Measurements from ENCODE around the gene TTLL5. TPM values are rescaled to one million over a fixed set of nuclear protein-coding genes. Genes with fewer than 3 reads are reported as not detected.
A peak's percentile ranks its signal among the peaks of the same experiment; 100 is the strongest.
"Not testable (repeated sequence)": the region's sequence is repeated elsewhere in the genome, so short reads cannot be mapped to it uniquely, and the experiment has no call there.

The TTLL5 gene
- total RNA-seq, 2 donors from 2014 or later = 14.6 to 15.3 TPM

- H3K4me3 Mint-ChIP-seq = no peak overlapping the region
- H3K4me1 Mint-ChIP-seq (ENCODE audit: low read depth) = peaks cover 25% of the 10 kb centered on the region
- H3K36me3 Mint-ChIP-seq (ENCODE audit: insufficient read depth in 2 of 2) = peaks cover 2% of the 10 kb centered on the region in 2 donors
- H3K27me3 Mint-ChIP-seq (ENCODE audit: low read depth) = no peaks in the 10 kb centered on the region
- no peak for DNase-seq
- ATAC-seq (replicated peaks in 1 of 2) = no peak
- no peaks in the 10 kb centered on the region for H3K9me3 Mint-ChIP-seq
- H3K27ac Mint-ChIP-seq = no peak overlapping the region
Observed at GRCh38 chr14:75657331-75657730, 3.7 kb upstream of the TTLL5 start.

- Mint-ChIP-seq H3K36me3 (ENCODE audit: insufficient read depth in 2 of 2) (no peaks in the 10 kb centered on the region), H3K4me1 (ENCODE audit: low read depth) (peaks cover 24% of the 10 kb centered on the region), H3K4me3 (no peak overlapping the region), H3K9me3 (no peaks in the 10 kb centered on the region), H3K27ac (peak overlapping the region; percentile 15), H3K27me3 (ENCODE audit: low read depth) (no peaks in the 10 kb centered on the region)
- DNase-seq (no peak), ATAC-seq (replicated peaks in 1 of 2) (no peak)
Observed at GRCh38 chr14:75658957-75659356, 2.1 kb upstream of the TTLL5 start.

- DNase-seq (no peak), ATAC-seq (replicated peaks in 1 of 2) (no peak)
- H3K36me3 Mint-ChIP-seq (ENCODE audit: insufficient read depth in 2 of 2) = no peaks in the 10 kb centered on the region
- H3K27me3 Mint-ChIP-seq (ENCODE audit: low read depth) = no peaks in the 10 kb centered on the region
- peak overlapping the region; percentile 96 to 100 for H3K4me3 Mint-ChIP-seq
- H3K27ac Mint-ChIP-seq = peak overlapping the region; percentile 98
- peaks cover 20% of the 10 kb centered on the region for H3K4me1 Mint-ChIP-seq (ENCODE audit: low read depth)
- H3K9me3 Mint-ChIP-seq = no peaks in the 10 kb centered on the region
Observed at GRCh38 chr14:75660238-75660629, 812 bp upstream of the TTLL5 start.

GRCh38 chr14:75661499-75661814, 411 bp downstream of the TTLL5 start:
- ATAC-seq (replicated peaks in 1 of 2) (no peak), DNase-seq (no peak)
- H3K9me3 Mint-ChIP-seq = no peaks in the 10 kb centered on the region
- no peaks in the 10 kb centered on the region for H3K36me3 Mint-ChIP-seq (ENCODE audit: insufficient read depth in 2 of 2)
- no peaks in the 10 kb centered on the region for H3K27me3 Mint-ChIP-seq (ENCODE audit: low read depth)
- H3K4me1 Mint-ChIP-seq (ENCODE audit: low read depth) = peaks cover 20% of the 10 kb centered on the region
- H3K27ac Mint-ChIP-seq = peak overlapping the region; percentile 98
- H3K4me3 Mint-ChIP-seq = peak overlapping the region; percentile 96 to 100

GRCh38 chr14:75662966-75663365, 1.9 kb downstream of the TTLL5 start:
- peaks cover 20% of the 10 kb centered on the region for H3K4me1 Mint-ChIP-seq (ENCODE audit: low read depth)
- no peak overlapping the region for H3K27ac Mint-ChIP-seq
- no peak for ATAC-seq (replicated peaks in 1 of 2)
- H3K9me3 Mint-ChIP-seq = no peaks in the 10 kb centered on the region
- H3K36me3 Mint-ChIP-seq (ENCODE audit: insufficient read depth in 2 of 2) = no peaks in the 10 kb centered on the region
- H3K4me3 Mint-ChIP-seq = peak overlapping the region in 1 of 2 donors; percentile 56
- H3K27me3 Mint-ChIP-seq (ENCODE audit: low read depth) = no peaks in the 10 kb centered on the region
- DNase-seq = no peak

GRCh38 chr14:75667099-75667765, 6.2 kb downstream of the TTLL5 start:
- ATAC-seq (replicated peaks in 1 of 2) (no peak), DNase-seq (no peak)
- peaks cover 12% of the 10 kb centered on the region for H3K4me1 Mint-ChIP-seq (ENCODE audit: low read depth)
- H3K4me3 Mint-ChIP-seq = no peak overlapping the region
- no peaks in the 10 kb centered on the region for H3K9me3 Mint-ChIP-seq
- H3K27me3 Mint-ChIP-seq (ENCODE audit: low read depth) = no peaks in the 10 kb centered on the region
- peaks cover 0 to 18% of the 10 kb centered on the region in 2 donors for H3K36me3 Mint-ChIP-seq (ENCODE audit: insufficient read depth in 2 of 2)
- H3K27ac Mint-ChIP-seq = no peak overlapping the region

GRCh38 chr14:75672605-75673192, 11.7 kb downstream of the TTLL5 start:
- Mint-ChIP-seq H3K9me3 (peaks cover 2% of the 10 kb centered on the region in 2 donors), H3K4me3 (peak overlapping the region in 1 of 2 donors; percentile 12), H3K27ac (no peak overlapping the region), H3K27me3 (ENCODE audit: low read depth) (no peaks in the 10 kb centered on the region), H3K4me1 (ENCODE audit: low read depth) (peaks cover 24% of the 10 kb centered on the region), H3K36me3 (ENCODE audit: insufficient read depth in 2 of 2) (peaks cover 2 to 25% of the 10 kb centered on the region in 2 donors)
- DNase-seq (no peak), ATAC-seq (replicated peaks in 1 of 2) (peak in 1 of 2 donors; percentile 51)

- Mint-ChIP-seq H3K9me3 (peaks cover 2% of the 10 kb centered on the region in 2 donors), H3K4me3 (peak overlapping the region; percentile 1 to 53), H3K36me3 (ENCODE audit: insufficient read depth in 2 of 2) (peaks cover 2 to 26% of the 10 kb centered on the region in 2 donors), H3K27me3 (ENCODE audit: low read depth) (no peaks in the 10 kb centered on the region), H3K27ac (peak overlapping the region; percentile 69), H3K4me1 (ENCODE audit: low read depth) (peaks cover 24% of the 10 kb centered on the region)
- ATAC-seq (replicated peaks in 1 of 2) = peak; percentile 92
- DNase-seq = no peak
Observed at GRCh38 chr14:75673345-75674035, 12.4 kb downstream of the TTLL5 start.

GRCh38 chr14:75675265-75675960, 14.4 kb downstream of the TTLL5 start:
- no peak overlapping the region for H3K4me3 Mint-ChIP-seq
- H3K27ac Mint-ChIP-seq = no peak overlapping the region
- peaks cover 2% of the 10 kb centered on the region in 2 donors for H3K9me3 Mint-ChIP-seq
- no peak for ATAC-seq (replicated peaks in 1 of 2)
- DNase-seq = no peak
- no peaks in the 10 kb centered on the region for H3K27me3 Mint-ChIP-seq (ENCODE audit: low read depth)
- H3K4me1 Mint-ChIP-seq (ENCODE audit: low read depth) = peaks cover 24% of the 10 kb centered on the region
- peaks cover 2 to 16% of the 10 kb centered on the region in 2 donors for H3K36me3 Mint-ChIP-seq (ENCODE audit: insufficient read depth in 2 of 2)

- Mint-ChIP-seq H3K9me3 (no peaks in the 10 kb centered on the region), H3K27ac (no peak overlapping the region), H3K27me3 (ENCODE audit: low read depth) (no peaks in the 10 kb centered on the region), H3K4me1 (ENCODE audit: low read depth) (peaks cover 13% of the 10 kb centered on the region), H3K4me3 (no peak overlapping the region), H3K36me3 (ENCODE audit: insufficient read depth in 2 of 2) (peaks cover 3 to 6% of the 10 kb centered on the region in 2 donors)
- ATAC-seq (replicated peaks in 1 of 2) = no peak
- no peak for DNase-seq
Observed at GRCh38 chr14:75685910-75686309, 24.9 kb downstream of the TTLL5 start.

GRCh38 chr14:75689012-75689411, 28.0 kb downstream of the TTLL5 start:
- Mint-ChIP-seq H3K36me3 (ENCODE audit: insufficient read depth in 2 of 2) (peaks cover 8 to 18% of the 10 kb centered on the region in 2 donors), H3K4me3 (no peak overlapping the region), H3K9me3 (peaks cover 0 to 3% of the 10 kb centered on the region in 2 donors), H3K4me1 (ENCODE audit: low read depth) (peaks cover 13% of the 10 kb centered on the region), H3K27ac (no peak overlapping the region), H3K27me3 (ENCODE audit: low read depth) (no peaks in the 10 kb centered on the region)
- no peak for ATAC-seq (replicated peaks in 1 of 2)
- DNase-seq = no peak

GRCh38 chr14:75690010-75690409, 29.0 kb downstream of the TTLL5 start:
- peaks cover 2 to 3% of the 10 kb centered on the region in 2 donors for H3K9me3 Mint-ChIP-seq
- DNase-seq (no peak), ATAC-seq (replicated peaks in 1 of 2) (no peak)
- H3K4me1 Mint-ChIP-seq (ENCODE audit: low read depth) = peaks cover 13% of the 10 kb centered on the region
- H3K27me3 Mint-ChIP-seq (ENCODE audit: low read depth) = no peaks in the 10 kb centered on the region
- H3K4me3 Mint-ChIP-seq = no peak overlapping the region
- H3K27ac Mint-ChIP-seq = no peak overlapping the region
- H3K36me3 Mint-ChIP-seq (ENCODE audit: insufficient read depth in 2 of 2) = peaks cover 11 to 22% of the 10 kb centered on the region in 2 donors

- not testable (repeated sequence) for DNase-seq; H3K9me3 Mint-ChIP-seq; H3K4me1 Mint-ChIP-seq (ENCODE audit: low read depth); H3K4me3 Mint-ChIP-seq; H3K27ac Mint-ChIP-seq; ATAC-seq (replicated peaks in 1 of 2); H3K27me3 Mint-ChIP-seq (ENCODE audit: low read depth)
- peaks cover 13 to 27% of the 10 kb centered on the region in 2 donors for H3K36me3 Mint-ChIP-seq (ENCODE audit: insufficient read depth in 2 of 2)
Observed at GRCh38 chr14:75695025-75695424, 34.0 kb downstream of the TTLL5 start.
